ENCODE data around the gene NLGN4X.

DNA sequence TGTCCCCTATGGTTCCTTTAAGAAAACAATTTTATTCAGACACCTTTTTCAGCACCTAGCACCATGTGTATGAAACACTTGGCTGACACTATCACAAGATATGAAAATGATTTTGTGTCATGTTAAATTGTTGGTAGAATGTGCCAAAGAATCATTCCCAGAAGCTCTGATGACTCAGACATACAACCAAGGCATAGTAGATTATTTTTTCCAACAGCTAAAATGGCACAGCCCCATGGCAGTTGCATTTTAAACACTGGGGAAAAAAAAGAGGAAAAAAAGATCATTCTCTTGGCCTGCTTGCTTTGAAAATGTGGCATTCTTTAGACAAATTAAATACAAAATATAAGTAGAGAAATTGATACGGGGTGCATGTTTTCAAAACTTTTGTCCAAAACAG lies 230.2 kb downstream of the NLGN4X start:
- TF ChIP-seq, protein P1, sequence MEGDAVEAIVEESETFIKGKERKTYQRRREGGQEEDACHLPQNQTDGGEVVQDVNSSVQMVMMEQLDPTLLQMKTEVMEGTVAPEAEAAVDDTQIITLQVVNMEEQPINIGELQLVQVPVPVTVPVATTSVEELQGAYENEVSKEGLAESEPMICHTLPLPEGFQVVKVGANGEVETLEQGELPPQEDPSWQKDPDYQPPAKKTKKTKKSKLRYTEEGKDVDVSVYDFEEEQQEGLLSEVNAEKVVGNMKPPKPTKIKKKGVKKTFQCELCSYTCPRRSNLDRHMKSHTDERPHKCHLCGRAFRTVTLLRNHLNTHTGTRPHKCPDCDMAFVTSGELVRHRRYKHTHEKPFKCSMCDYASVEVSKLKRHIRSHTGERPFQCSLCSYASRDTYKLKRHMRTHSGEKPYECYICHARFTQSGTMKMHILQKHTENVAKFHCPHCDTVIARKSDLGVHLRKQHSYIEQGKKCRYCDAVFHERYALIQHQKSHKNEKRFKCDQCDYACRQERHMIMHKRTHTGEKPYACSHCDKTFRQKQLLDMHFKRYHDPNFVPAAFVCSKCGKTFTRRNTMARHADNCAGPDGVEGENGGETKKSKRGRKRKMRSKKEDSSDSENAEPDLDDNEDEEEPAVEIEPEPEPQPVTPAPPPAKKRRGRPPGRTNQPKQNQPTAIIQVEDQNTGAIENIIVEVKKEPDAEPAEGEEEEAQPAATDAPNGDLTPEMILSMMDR (conservative IDR thresholded peaks at IDR 0.05; ENCODE audit: low read depth, low read length): no peak
- TF ChIP-seq EZH2 (IDR thresholded peaks at IDR 0.05; ENCODE audit: borderline replicate concordance, low read depth, low read length, poor library complexity, severe bottlenecking): no peak
